ENCODE measurements around the gene XKR3.
"Not testable (repeated sequence)": the region's sequence is repeated elsewhere in the genome, so short reads cannot be mapped to it uniquely, and the experiment has no call there.

Gene XKR3

DNA sequence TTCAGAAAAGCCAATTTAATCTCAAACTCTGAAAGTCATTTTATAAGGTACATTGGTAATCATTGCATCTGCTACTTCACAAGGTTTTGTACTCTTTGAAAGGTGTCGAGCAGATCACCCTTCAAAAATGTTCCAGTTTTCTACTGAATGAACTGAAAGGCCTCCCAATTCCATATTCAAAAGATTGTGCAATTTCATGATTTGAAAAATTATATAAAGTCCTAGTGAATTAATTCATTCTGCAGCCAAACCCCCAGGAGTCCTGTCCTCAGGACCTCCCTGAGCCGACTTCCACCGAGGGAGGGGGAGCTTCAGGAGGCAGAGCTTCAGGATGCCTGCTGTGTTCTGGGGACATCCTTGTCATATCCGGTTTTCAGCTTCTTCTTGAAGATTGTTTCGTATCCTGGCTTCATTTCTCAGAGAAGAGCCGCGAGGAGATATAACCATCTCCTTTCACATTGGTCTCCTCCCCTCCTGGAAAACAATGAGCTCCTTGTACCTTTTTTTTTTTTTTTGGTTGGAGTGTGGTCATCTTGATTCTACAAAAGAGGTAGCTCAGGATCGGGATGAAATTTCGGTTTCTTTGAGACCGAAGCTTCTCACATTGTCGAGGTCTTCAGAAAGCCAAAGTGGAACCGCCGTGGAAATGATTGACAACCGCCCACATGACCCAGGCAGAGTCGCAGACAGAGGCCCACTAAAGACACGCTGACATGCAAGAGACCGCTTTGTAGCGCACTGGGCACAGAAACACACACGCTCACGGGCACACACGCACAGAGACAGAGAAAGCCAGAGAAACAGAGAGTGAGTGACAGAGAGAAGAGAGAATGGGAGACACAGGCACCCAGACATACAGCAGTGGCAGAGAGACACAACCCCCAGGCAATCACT, 77.7 kb downstream of the XKR3 start:
- not testable (repeated sequence) for DNase-seq (ENCODE audit: low read depth in 2 of 2)

DNA sequence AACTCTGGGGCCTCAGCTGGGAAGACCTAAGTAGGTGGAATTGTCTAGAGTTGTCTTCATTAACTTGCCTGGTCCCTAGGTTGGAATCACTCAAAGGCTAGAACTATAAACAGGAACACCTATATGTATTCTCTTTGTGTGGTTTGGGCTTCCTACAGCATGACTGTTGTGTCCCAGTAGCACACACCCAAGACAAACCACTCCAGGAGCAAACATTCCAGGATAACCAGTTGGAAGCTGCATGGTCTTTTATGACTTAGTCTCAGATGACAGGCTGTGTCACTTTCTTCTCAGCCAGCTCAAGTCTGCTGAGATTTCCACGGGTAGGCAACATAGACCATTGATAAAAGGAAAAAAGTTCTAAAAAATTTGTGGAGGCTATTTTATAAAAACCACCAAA, 90.9 kb downstream of the XKR3 start:
- DNase-seq (ENCODE audit: low read depth in 2 of 2), result not testable (repeated sequence)
